K562 (cell line): ENCODE results near the gene PRKAR2B. TPM values are rescaled to one million over a fixed set of nuclear protein-coding genes. Genes with fewer than 3 reads are reported as not detected.
A peak's percentile ranks its signal among the peaks of the same experiment; 100 is the strongest.

Experiments used
- ETS1 ChIP-seq: conservative IDR thresholded peaks from 2 replicates; pipeline ENCODE4 v1.6.1; 2011; ENCODE audit warnings: low read depth, mild to moderate bottlenecking, low read length; ENCODE audit not compliant: control insufficient read depth
- HNRNPUL1 ChIP-seq: fragments of 200-400 bp; formaldehyde crosslinking; IDR thresholded peaks from 2 replicates; pipeline ENCODE4 v1.6.1; 2017; ENCODE audit warnings: low read length
- JUN ChIP-seq, 2 experiments: sonication (generic) in 1 of 2; formaldehyde crosslinking in 1 of 2; IDR thresholded peaks; 2 replicates each; pipeline versions ENCODE4 v1.6.1 to v1.8.0; 2012 to 2022; ENCODE audit warnings: borderline replicate concordance in 2 of 2, mild to moderate bottlenecking in 2 of 2, improper control_type of control experiment in 1 of 2, low read depth in 1 of 2, low read length in 1 of 2, missing genetic modification reagents in 1 of 2
- KDM4B ChIP-seq, 2 experiments: fragments of 450-650 bp in 1 of 2; sonication (generic) in 1 of 2; IDR thresholded peaks; 2 replicates each; pipeline ENCODE4 v1.6.1; 2016 to 2017; ENCODE audit warnings: borderline replicate concordance in 2 of 2, antibody characterized with exemption in 1 of 2, low read depth in 1 of 2, mild to moderate bottlenecking in 1 of 2
- NFXL1 ChIP-seq: fragments of 450-650 bp; formaldehyde crosslinking; IDR thresholded peaks from 2 replicates; pipeline ENCODE4 v1.4.0; 2021; ENCODE audit warnings: mild to moderate bottlenecking
- PTBP1 ChIP-seq: fragments of 200-400 bp; formaldehyde crosslinking; IDR thresholded peaks from 2 replicates; pipeline ENCODE4 v1.6.1; 2017; ENCODE audit warnings: low read depth, low read length
- RBM17 ChIP-seq: fragments of 200-400 bp; formaldehyde crosslinking; IDR thresholded peaks from 2 replicates; pipeline ENCODE4 v1.6.1; 2017; ENCODE audit warnings: low read depth, mild to moderate bottlenecking, low read length, borderline replicate concordance
- RFX5 ChIP-seq: IDR thresholded peaks from 2 replicates; pipeline ENCODE4 v1.6.1; 2011; ENCODE audit warnings: low read depth, mild to moderate bottlenecking, improper control_type of control experiment, low read length
- SMAD3 ChIP-seq: fragments of 450-650 bp; formaldehyde crosslinking; conservative IDR thresholded peaks from 2 replicates; pipeline ENCODE4 v1.4.0; 2020; ENCODE audit warnings: mild to moderate bottlenecking
- SMAD4 ChIP-seq: fragments of 250-450 bp; sonication (Bioruptor Pico); conservative IDR thresholded peaks from 2 replicates; pipeline ENCODE4 v1.8.0; 2021; ENCODE audit warnings: inconsistent platforms, mild to moderate bottlenecking, moderate library complexity
- TEAD2 ChIP-seq: fragments of 450-650 bp; IDR thresholded peaks from 2 replicates; pipeline ENCODE4 v1.6.1; 2016; ENCODE audit warnings: missing genetic modification characterization, control low read depth, missing compliant biosample characterization
- UBTF ChIP-seq, 2 experiments: IDR thresholded peaks; 2 replicates each; pipeline ENCODE4 v1.6.1; 2012; ENCODE audit warnings: improper control_type of control experiment in 2 of 2, low read depth in 2 of 2, low read length in 2 of 2, borderline replicate concordance in 1 of 2
- polyA plus RNA-seq, 8 experiments: library from polyadenylated mRNA; depleted of rRNA in 4 of 8; stranded (reverse) in 5 of 8; unstranded in 3 of 8; fragments of >200 nt; fragmentation: Nextera tagmentation in 2 of 8; fragmentation: Illumina TruSeq in 1 of 8; extraction: Ambion mirVana in 2 of 8; extraction: Trizol in 1 of 8; gene quantifications; 2 replicates each; pipeline versions ENCODE4 v1.2.1 to v1.2.3, GENCODE V29; 2011 to 2014; ENCODE audit warnings: inconsistent platforms in 1 of 8, missing spikeins in 1 of 8
- total RNA-seq, 7 experiments: library from RNA; depleted of rRNA in 6 of 7; stranded (reverse); fragments of >200 nt in 6 of 7; fragmentation: Illumina TruSeq in 2 of 7; extraction: Trizol in 2 of 7; gene quantifications; 2 replicates each; pipeline versions ENCODE4 v1.2.1 to v1.2.3, GENCODE V29; 2011 to 2021; ENCODE audit warnings: low replicate concordance in 1 of 7

Gene PRKAR2B
- total and polyA plus RNA-seq, 9 of the 15 experiments (the other 6 are each of a cell fraction or from before 2014, with no cell fraction given): 59.0 to 173 (median 129) TPM

DNA sequence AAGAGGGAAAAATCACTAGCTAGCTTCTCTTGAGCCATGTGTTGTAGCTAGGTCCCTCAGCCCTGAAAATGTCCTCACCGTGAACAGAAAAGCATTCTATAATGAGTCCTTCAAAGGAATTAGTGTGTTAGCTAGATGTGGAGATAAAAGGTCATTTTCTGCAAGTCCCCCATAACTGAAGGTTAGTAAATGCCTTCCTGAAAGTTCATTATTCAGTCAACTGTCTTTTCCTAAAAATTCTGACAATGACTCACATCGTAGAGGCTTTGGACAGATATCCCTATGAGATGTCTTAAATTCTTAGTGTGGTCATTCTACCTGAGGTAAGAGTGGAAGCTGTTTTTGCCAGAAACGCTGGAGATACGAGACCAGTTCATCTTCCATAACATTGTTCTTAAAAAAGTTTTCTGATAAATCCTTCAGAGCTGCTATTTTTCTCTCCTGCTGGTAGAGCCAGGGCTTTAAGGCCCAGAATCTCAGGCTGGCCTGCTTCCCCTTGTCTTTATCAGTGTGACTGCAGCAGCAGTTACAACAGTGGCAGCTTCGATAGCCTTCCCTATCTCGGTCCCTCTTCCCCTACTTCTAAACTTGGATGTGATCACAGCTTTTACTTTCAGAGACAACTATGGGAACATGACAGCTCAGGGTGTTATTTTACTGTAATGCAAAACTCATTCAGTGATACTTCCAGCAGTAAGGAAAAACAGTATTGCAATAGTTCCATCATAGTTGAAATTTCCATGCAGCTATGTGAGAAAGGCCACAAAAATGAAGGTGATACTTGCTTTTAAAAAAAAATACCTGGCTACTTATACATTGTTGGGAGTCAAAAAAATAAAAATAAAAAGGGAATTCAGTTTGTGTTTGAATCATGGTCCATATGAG, 37.3 kb upstream of the PRKAR2B start (continued):
- TF ChIP-seq RFX5: no peak; the same call in 1 of the 2 replicates
- TF ChIP-seq RBM17: no peak
- no peak for TF ChIP-seq PTBP1
- peak; percentile 91 for TF ChIP-seq SMAD3 (CRISPR knock-in tag)
- TF ChIP-seq SMAD4 (CRISPR knock-in tag): peak; percentile 99
- TF ChIP-seq JUN (IDR thresholded peaks at IDR 0.05; ENCODE audit: borderline replicate concordance, low read depth, low read length): peak; percentile 62; the same call in 1 of the 2 replicates
- no peak for TF ChIP-seq JUN (CRISPR knock-in tag; IDR thresholded peaks at IDR 0.05; ENCODE audit: borderline replicate concordance)
- peak; percentile 7 to 95; a peak in 2 of 4 replicates for TF ChIP-seq UBTF (IDR thresholded peaks at IDR 0.05; ENCODE audit: borderline replicate concordance in 1 of 2, low read depth in 2 of 2, low read length in 2 of 2)
- 0 out of 4 replicates have a peak, but pooled peaks of 1 of the 2 experiments have one; percentile 50 for TF ChIP-seq KDM4B (IDR thresholded peaks at IDR 0.05; ENCODE audit: borderline replicate concordance in 2 of 2, low read depth in 1 of 2)
- TF ChIP-seq TEAD2: peak; percentile 39; the same call in 1 of the 2 replicates
- peak; percentile 83; the same call in 1 of the 2 replicates for TF ChIP-seq ETS1
- peak; percentile 53; the same call in 1 of the 2 replicates for TF ChIP-seq NFXL1 (CRISPR knock-in tag)
- TF ChIP-seq HNRNPUL1: no peak
